Measurements from ENCODE around the gene AK5.
"Not testable (repeated sequence)": the region's sequence is repeated elsewhere in the genome, so short reads cannot be mapped to it uniquely, and the experiment has no call there.

AK5 gene

DNA sequence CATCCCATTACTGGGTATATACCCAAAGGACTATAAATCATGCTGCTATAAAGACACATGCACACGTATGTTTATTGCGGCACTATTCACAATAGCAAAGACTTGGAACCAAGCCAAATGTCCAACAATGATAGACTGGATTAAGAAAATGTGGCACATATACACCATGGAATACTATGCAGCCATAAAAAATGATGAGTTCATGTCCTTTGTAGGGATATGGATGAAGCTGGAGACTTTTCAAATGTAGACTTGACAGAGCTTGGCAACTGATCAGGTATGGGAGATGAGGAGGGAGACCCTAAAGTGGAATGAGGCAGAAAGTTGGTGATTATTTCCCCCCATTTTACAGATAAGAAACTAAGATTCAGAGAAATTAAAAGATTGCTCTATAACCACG is 230.8 kb downstream of the AK5 start:
- DNase-seq = not testable (repeated sequence)

GRCh38 chr1:77513839-77514763 is 232.3 kb downstream of the AK5 start:
- no peak for DNase-seq

- DNase-seq = no peak
These were observed 233.3 kb downstream of the AK5 start for GRCh38 chr1:77514921-77515776.

GRCh38 chr1:77516106-77516505 is 234.3 kb downstream of the AK5 start:
- no peak for DNase-seq

DNA sequence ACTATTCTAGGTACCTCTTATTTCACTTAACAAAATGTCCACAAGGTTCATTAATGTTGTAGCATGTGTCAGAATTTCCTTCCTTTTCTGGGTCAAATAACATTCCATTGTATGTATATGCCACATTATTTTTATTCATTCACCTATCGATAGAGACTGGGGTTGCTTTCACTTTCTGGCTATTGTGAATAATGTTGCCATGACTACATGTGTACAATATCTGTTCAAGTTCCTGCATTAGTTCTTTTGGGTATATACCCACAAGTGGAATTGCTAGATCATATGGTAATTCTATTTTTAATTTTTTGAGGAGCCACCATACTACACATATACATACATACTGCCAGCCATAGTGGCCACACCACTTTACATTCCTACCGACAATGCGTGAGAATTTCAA is 242.2 kb downstream of the AK5 start:
- DNase-seq = no peak

- not testable (repeated sequence) for DNase-seq
These were observed 249.3 kb downstream of the AK5 start for GRCh38 chr1:77531149-77531548.

DNA sequence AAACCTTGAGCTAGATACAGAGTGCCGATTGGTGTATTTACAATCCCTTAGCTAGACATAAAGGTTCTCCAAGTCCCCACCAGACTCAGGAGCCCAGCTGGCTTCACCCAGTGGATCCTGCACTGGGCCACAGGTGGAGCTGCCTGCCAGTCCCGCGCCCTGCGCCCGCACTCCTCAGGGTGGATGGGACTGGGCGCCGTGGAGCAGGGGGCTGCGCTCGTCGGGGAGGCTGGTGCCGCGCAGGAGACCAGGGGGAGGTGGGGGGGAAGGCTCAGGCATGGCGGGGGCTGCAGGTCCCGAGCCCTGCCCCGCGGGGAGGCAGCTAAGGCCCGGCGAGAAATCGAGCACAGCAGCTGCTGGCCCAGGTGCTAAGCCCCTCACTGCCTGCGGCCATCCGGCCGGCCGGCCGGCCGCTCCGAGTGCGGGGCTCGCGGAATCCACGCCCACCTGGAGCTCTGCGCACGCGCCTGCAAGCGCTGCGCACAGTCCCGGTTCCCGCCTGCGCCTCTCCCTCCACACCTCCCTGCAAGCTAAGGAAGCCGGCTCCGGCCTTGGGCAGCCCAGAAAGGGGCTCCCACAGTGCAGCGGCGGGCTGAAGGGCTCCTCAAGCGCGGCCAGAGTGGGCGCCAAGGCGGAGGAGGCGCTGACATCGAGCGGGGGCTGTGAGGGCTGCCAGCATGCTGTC is 249.9 kb downstream of the AK5 start:
- DNase-seq = not testable (repeated sequence)

- DNase-seq = no peak
These were observed 250.8 kb downstream of the AK5 start for GRCh38 chr1:77532641-77533040.

DNA sequence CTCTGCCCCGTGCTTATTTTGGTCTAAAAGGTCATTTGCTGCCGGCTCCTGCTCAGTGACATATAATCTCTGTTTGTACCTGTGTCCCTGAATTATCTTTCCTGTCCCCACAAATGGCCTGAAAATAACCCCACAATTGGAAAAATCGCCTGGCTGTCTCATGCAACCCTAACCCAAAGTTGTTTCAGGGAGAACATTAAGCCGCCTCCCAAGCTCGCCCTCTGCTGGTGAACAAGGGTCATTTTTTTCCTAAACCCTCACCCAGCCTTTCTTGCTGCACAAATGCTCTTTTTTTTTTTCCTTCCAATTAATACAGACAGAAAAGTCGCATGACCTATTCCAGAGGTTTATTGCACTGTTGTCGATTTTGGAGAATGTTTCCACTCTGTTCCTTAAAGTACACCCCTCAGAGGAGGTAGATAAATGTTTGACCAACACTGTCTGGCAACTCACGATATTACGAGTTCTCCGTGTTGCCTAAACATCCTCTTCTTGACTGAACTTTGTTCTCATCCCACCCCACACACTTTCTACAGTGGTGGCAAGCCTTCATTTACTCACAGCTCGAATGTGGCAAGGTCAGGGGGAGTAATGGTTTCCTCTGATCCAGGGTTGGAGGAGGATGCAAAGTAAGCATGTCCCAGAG is 252.0 kb downstream of the AK5 start:
- peak; percentile 79 for DNase-seq

- no peak for DNase-seq
These were observed 252.6 kb downstream of the AK5 start for GRCh38 chr1:77534456-77534855.

GRCh38 chr1:77536813-77537212 is 255.0 kb downstream of the AK5 start:
- DNase-seq = no peak

DNA sequence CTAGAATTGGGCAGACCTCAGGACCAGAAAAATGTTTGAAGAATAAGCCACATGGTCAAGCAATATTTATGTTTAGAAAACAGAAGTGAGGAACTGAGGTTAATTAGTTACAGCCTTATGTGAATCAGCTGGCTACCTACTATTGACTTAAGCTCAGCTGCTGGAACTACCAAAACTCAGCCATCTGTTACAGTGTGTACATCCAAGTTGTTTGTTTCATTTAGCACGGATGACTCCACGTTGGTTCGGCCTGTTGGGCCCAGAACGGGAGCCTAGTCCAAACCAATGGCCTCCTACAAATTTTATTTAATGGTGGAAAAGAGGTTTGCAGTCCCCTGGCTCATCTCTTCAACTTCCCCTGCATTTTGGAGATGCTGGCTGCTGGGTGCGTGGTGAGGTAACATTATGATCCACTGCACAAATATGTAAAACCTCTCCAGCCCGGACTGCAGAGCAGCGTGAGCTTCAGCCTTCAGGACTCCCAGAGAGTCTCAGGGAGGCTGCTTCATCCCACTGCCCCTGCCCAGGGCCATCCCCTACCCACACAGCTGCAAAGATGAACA is 257.2 kb downstream of the AK5 start:
- DNase-seq = peak; percentile 75

DNA sequence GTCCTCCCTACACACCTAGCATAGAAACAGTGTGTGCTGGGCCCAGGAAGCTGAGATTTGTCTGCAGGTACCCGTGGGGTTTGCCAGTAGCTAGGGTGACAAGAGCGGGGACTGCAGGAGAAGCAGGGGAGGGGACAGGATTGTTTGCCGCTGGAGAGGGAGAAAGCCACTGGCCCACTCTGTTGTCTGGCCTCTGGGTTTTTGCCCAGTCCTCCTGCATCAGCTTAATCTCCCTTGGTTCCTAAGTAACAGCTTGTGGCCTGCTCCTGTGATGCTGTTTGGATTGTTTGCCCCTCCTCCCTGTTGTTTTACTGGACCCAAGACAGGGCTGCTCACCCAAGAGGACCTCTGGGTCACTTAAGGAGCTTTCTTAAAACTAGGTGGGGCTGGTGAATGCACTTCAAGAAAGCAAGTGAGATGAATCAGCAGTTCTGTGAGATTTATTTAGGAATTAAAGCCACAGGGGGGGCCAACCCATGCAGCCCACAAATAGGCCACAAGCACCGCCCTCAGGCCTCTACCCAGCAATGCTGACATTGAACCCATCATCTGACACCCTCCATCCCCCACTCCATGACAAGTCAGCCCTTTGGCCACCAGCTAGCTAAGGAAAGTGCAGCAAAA is 257.8 kb downstream of the AK5 start:
- peak; percentile 69 for DNase-seq

DNA sequence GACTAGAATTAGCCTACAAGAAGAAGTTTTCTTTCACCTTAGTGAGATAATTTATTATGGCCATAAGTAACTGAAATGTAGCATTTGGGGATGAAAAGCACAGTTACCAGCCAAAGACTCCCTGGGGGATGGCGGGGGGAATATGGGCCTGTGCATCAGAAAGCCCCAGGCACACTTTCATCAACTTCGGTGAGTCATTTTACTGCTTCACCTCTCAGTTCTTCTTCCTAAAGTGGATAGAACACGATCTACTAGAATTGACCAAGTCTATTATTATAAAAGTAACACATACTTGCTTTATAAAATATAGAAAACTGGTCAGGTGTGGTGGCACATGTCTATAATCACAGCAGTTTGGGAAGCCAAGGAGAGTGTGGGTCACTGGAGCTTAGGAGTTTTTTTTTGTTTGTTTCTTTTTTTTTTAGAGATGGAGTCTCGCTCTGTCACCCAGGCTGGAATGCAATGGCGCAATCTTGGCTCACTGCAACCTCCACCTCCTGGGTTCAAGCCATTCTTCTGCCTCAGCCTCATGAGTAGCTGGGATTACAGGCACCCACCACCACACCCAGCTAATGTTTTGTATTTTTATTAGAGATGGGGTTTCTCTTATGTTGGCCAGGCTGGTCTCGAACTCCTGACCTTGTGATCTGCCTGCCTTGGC is 258.8 kb downstream of the AK5 start:
- no peak for DNase-seq

DNA sequence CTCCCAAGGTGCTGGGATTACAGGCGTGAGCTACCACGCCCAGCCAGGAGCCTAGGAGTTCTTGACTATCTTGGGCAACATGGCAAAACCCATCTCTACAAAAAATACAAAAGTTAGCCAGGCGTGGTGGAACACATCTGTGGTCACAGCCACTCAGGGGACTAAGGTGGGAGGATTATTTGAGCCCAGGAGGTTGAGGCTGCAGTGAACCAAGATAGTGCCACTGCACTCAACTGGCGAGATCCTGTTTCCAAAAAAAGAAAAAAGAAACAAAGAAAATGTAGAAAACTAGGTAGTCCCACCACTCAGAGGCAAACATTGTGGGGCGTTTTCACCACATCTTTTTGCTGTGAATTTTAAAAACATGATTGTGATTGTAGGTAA is 259.3 kb downstream of the AK5 start:
- DNase-seq = no peak

DNA sequence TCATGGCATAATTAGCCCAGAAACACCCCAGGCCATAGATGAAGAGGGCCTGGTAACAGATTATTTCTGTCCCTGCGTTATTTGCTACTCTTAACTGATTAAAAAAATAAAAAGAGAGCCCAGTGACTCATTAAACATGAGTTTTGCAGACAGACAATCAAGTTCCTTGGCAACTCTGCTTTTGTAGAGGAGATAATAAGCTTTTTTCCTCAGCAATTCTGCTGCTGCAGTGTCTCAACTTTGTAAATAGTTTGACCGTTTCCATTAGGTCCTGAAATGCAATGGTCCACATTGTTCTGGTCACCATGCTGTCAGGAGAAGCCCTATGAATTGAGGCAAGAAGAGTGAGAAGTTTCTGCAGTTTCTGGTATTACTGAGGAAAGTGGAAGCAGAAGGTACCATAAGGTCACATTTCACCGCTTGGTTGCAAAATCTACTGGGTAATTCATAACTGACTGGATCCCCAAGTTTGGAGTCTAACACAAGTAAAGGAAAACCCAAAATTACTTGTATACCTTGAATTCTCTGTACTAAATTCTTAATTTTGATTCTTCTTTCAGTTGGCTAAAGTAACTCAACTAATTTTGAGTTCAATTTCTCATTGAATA is 261.1 kb downstream of the AK5 start:
- no peak for DNase-seq

- peak; percentile 57 for DNase-seq
These were observed 262.1 kb downstream of the AK5 start for GRCh38 chr1:77543822-77544448.

- DNase-seq = no peak
These were observed 263.0 kb downstream of the AK5 start for GRCh38 chr1:77544845-77545244.

- DNase-seq = no peak
These were observed 264.2 kb downstream of the AK5 start for GRCh38 chr1:77545970-77546369.

GRCh38 chr1:77546890-77547289 is 265.1 kb downstream of the AK5 start:
- no peak for DNase-seq

Data from NCI-H510A treated with DMSO at 0.1 percent for 48 hours (cell line).